KMS-11 (cell line): ENCODE data around the gene AVPI1.

Experiments used
- H2AFZ ChIP-seq: fragments of 200-600 bp; sonication (generic); 2 replicates; pipeline ENCODE4 v1.6.1; 2016; ENCODE audit warnings: antibody characterized with exemption, mixed run types, low read depth
- H3K27ac ChIP-seq: fragments of 200-600 bp; sonication (generic); 2 replicates; pipeline ENCODE4 v1.6.1; 2016; ENCODE audit warnings: mild to moderate bottlenecking, mixed run types
- H3K27me3 ChIP-seq: fragments of 200-600 bp; sonication (generic); 2 replicates; pipeline ENCODE4 v1.6.1; 2017; ENCODE audit warnings: mild to moderate bottlenecking, low read depth, mixed run types, moderate library complexity; ENCODE audit not compliant: insufficient read depth
- H3K36me3 ChIP-seq: fragments of 200-600 bp; sonication (generic); 2 replicates; pipeline ENCODE4 v1.6.1; 2017; ENCODE audit warnings: mild to moderate bottlenecking, mixed run types; ENCODE audit not compliant: insufficient read depth
- H3K4me1 ChIP-seq: fragments of 200-600 bp; sonication (generic); 2 replicates; pipeline ENCODE4 v1.6.1; 2016; ENCODE audit warnings: mild to moderate bottlenecking, low read depth, mixed run types; ENCODE audit not compliant: poor library complexity, severe bottlenecking
- H3K4me2 ChIP-seq: fragments of 200-600 bp; sonication (generic); 2 replicates; pipeline ENCODE4 v1.7.0; 2016; ENCODE audit warnings: mild to moderate bottlenecking, mixed run types
- H3K4me3 ChIP-seq: fragments of 200-600 bp; sonication (generic); IDR thresholded peaks from 2 replicates; pipeline ENCODE4 v1.6.1; 2017; ENCODE audit warnings: low read depth, low read length, mixed read lengths; ENCODE audit not compliant: insufficient read depth
- H3K79me2 ChIP-seq: fragments of 200-600 bp; sonication (generic); 2 replicates; pipeline ENCODE4 v1.6.1; 2016; ENCODE audit warnings: low read depth, mixed run types; ENCODE audit not compliant: insufficient read depth
- H3K9ac ChIP-seq: fragments of 200-600 bp; sonication (generic); 2 replicates; pipeline ENCODE4 v1.6.1; 2016; ENCODE audit warnings: mild to moderate bottlenecking, mixed run types
- H4K20me1 ChIP-seq: fragments of 200-600 bp; sonication (generic); 2 replicates; pipeline ENCODE4 v1.6.1; 2016; ENCODE audit warnings: mild to moderate bottlenecking, mixed run types; ENCODE audit not compliant: insufficient read depth
- TF ChIP-seq, protein P1 (sequence below): fragments of 200-600 bp; sonication (generic); conservative IDR thresholded peaks from 2 replicates; pipeline ENCODE4 v1.6.1; 2017; ENCODE audit warnings: low read depth, mild to moderate bottlenecking, antibody characterized with exemption, low read length, moderate library complexity, mixed read lengths

Gene AVPI1

DNA sequence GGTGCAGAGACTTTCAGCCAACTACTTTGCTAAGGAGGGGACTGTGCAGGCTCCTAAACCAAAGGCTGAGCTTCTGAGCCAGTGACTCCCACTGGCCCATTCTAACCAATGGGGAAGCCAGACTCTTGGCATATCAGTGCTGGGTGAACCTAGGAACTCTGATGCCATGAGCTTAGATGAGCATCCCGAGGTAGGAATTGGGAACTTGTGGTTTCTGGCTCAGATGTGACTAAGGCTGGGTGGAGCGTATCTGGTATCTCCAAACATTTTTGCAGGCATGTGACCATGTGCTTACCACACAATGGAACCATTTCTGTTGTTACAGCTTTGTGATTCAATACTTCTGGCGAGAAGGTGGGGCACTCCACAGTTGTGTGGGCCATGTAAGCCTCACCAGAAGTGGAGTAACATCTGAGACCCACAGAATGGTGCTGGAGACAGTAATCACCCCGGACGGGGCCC lies 2.5 kb upstream of the AVPI1 start:
- Histone ChIP-seq H3K4me1 (peaks cover 18% of the 10 kb centered on the region), H3K4me3 (no peak overlapping the region), H3K4me2 (no peak overlapping the region), H3K79me2 (no peaks in the 10 kb centered on the region), H3K27me3 (no peaks in the 10 kb centered on the region), H3K36me3 (no peaks in the 10 kb centered on the region), H3K27ac (no peak overlapping the region), H4K20me1 (no peaks in the 10 kb centered on the region), H2AFZ (no peak overlapping the region), H3K9ac (no peak overlapping the region)
- TF ChIP-seq, protein P1, sequence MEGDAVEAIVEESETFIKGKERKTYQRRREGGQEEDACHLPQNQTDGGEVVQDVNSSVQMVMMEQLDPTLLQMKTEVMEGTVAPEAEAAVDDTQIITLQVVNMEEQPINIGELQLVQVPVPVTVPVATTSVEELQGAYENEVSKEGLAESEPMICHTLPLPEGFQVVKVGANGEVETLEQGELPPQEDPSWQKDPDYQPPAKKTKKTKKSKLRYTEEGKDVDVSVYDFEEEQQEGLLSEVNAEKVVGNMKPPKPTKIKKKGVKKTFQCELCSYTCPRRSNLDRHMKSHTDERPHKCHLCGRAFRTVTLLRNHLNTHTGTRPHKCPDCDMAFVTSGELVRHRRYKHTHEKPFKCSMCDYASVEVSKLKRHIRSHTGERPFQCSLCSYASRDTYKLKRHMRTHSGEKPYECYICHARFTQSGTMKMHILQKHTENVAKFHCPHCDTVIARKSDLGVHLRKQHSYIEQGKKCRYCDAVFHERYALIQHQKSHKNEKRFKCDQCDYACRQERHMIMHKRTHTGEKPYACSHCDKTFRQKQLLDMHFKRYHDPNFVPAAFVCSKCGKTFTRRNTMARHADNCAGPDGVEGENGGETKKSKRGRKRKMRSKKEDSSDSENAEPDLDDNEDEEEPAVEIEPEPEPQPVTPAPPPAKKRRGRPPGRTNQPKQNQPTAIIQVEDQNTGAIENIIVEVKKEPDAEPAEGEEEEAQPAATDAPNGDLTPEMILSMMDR: no peak

DNA sequence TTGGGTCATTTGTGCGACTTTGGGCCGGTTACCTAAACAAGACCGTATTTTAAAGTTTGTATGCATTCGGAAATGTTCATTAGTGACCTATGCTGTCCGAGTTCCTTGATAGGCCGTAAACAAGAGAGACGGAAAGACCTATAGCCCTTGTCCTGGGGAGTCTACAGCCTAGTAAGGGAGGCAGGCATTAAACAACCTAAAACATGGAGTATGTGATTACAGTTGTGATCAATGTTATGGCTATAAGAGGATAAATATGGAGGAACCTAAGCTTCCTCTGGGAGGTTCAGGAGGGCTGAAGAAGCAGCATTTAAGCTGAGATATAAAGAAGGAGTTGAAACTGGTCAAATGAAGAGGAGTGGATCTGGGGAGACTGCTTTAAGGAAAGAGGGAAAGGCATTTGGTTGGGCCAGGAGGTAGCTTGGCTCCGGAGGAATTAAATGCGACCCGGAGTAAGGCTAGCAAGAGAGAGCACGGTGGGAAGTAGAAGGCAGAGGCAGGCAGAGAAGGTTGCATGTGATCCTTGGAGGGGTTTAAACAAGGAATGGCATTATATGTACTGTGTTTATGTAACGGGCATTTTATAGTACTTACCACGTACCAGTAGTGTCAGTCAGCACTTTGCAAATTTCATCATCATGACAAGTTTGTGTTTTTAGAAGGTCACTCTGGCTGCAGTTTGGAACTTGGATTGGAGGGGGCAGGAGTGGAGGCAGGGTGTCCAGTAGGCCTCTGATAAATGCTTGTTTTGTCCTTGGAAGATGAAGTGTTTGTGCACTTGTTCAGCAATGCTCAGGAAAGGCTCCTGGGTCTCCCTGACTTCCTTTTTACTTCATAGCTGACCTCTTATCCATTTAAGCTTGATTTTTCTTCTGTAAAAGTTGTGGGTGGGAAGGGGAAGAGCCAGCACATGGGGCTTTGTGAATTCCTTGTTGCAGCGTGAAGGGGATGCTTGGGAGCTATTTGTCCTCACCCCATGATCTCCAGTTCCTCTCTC lies 1.0 kb upstream of the AVPI1 start:
- peak overlapping the region; percentile 62 for H3K4me2 ChIP-seq
- no peaks in the 10 kb centered on the region for H3K36me3 ChIP-seq
- H3K9ac ChIP-seq: peak overlapping the region; percentile 52
- H4K20me1 ChIP-seq: no peaks in the 10 kb centered on the region
- TF ChIP-seq, protein P1: no peak
- peaks cover 20% of the 10 kb centered on the region for H3K4me1 ChIP-seq
- H2AFZ ChIP-seq: peak overlapping the region; percentile 74
- no peak overlapping the region for H3K4me3 ChIP-seq
- H3K27me3 ChIP-seq: no peaks in the 10 kb centered on the region
- H3K79me2 ChIP-seq: no peaks in the 10 kb centered on the region
- H3K27ac ChIP-seq: 0 out of 2 replicates have a peak overlapping the region, but pooled peaks have one; percentile 18

DNA sequence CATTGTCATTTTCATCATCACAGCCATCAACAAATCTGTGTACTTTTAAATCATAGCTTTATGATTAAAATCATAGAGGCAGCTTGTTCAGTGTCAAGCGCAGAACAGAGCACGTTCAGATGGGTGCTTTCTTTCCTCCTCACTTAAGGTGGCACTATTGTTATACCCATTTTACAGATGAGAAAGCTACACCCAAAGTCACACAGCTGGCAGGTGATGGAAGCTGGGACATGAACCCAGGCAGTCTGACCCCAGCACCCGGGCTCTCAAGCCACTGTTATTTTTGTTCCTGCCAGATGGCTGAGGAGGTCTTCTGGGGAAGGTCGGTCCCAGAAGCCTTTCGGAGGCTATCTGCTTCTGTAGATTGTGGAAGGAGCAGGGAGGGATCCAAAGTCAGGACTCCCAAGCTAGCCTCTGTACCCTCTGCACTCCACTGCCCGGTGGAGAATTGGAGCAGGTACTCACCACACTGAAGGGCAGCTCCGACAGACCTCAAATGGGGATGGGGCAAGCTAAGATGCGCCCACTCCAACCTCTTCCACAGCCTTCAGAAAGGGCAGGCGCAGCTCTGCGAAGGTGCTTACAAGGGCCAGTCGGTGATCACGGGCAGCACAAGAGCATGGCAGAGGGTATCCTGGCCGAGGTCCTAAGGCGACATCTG lies 610 bp downstream of the AVPI1 start:
- no peak overlapping the region for H3K4me3 ChIP-seq
- no peaks in the 10 kb centered on the region for H3K27me3 ChIP-seq
- no peaks in the 10 kb centered on the region for H4K20me1 ChIP-seq
- no peaks in the 10 kb centered on the region for H3K36me3 ChIP-seq
- no peak overlapping the region for H3K27ac ChIP-seq
- peak overlapping the region; percentile 39; the same call in 1 of the 2 replicates for H3K9ac ChIP-seq
- peaks cover 20% of the 10 kb centered on the region for H3K4me1 ChIP-seq
- TF ChIP-seq, protein P1: no peak
- H3K79me2 ChIP-seq: no peaks in the 10 kb centered on the region
- H3K4me2 ChIP-seq: peak overlapping the region; percentile 49
- H2AFZ ChIP-seq: peak overlapping the region; percentile 74

DNA sequence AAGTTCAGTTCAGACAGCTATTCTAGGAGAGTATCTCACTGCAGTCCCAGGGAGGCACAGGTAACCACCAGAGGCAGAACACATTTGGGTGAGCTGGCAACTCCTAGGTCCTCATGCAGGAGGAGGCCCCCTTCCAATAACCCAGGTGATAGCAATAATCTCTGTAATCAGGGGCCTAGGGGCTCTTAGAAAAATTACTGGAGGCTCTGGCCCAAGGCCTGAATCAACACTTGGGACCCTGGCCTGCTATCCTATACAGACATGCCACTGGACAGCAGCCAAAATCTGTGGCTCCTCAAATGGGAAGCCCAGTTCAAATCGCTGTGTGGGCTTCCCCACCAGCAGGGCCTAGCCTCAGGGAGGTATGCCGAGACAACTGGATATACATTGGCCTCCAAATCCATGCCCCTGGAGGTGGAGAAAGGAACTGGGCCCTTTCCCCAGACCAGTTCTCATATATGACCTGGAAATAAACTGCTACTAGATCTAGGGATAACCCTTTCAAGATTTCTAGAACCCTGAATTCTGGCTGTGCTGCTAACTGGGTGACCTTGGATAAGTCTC lies 1.6 kb downstream of the AVPI1 start:
- Histone ChIP-seq H3K36me3 (no peaks in the 10 kb centered on the region), H2AFZ (no peak overlapping the region)

More for the DNA sequence above, 1.6 kb downstream of the AVPI1 start:
- no peak overlapping the region for H3K4me3 ChIP-seq
- H3K27me3 ChIP-seq: no peaks in the 10 kb centered on the region
- no peak overlapping the region; the same call in 1 of the 2 replicates for H3K4me2 ChIP-seq
- H3K27ac ChIP-seq: no peak overlapping the region
- no peak overlapping the region for H3K9ac ChIP-seq
- no peaks in the 10 kb centered on the region for H3K79me2 ChIP-seq
- no peaks in the 10 kb centered on the region for H4K20me1 ChIP-seq
- TF ChIP-seq, protein P1: no peak; the same call in 1 of the 2 replicates
- peaks cover 20% of the 10 kb centered on the region for H3K4me1 ChIP-seq
